Measurements from ENCODE around the gene MALT1.
"Not testable (repeated sequence)": the region's sequence is repeated elsewhere in the genome, so short reads cannot be mapped to it uniquely, and the experiment has no call there.

The MALT1 gene

DNA sequence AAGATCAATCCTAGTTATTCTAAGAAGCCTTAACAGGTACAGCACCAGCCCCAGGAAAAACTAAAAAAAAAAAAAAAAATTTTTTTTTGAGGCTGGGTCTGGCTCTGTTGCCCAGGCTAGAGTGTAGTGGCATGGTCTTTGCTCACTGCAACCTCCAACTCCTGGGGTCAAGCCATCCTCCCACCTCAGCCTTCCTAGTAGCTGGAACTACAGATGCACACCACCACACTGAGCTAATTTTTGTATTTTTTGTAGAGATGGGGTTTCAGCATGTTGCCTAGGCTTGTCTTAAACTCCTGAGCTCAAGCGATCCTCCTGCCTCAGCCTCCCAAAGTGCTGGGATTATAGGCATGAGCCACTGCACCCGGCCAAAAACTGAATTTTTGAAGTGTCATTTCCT lies 32.0 kb upstream of the MALT1 start:
- TF ChIP-seq, protein P1, sequence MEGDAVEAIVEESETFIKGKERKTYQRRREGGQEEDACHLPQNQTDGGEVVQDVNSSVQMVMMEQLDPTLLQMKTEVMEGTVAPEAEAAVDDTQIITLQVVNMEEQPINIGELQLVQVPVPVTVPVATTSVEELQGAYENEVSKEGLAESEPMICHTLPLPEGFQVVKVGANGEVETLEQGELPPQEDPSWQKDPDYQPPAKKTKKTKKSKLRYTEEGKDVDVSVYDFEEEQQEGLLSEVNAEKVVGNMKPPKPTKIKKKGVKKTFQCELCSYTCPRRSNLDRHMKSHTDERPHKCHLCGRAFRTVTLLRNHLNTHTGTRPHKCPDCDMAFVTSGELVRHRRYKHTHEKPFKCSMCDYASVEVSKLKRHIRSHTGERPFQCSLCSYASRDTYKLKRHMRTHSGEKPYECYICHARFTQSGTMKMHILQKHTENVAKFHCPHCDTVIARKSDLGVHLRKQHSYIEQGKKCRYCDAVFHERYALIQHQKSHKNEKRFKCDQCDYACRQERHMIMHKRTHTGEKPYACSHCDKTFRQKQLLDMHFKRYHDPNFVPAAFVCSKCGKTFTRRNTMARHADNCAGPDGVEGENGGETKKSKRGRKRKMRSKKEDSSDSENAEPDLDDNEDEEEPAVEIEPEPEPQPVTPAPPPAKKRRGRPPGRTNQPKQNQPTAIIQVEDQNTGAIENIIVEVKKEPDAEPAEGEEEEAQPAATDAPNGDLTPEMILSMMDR (IDR thresholded peaks at IDR 0.05; ENCODE audit: low read depth, low read length, missing control alignments): no peak
- H3K27me3 ChIP-seq (replicated peaks): no peaks in the 10 kb centered on the region
- H3K27ac ChIP-seq: no peak overlapping the region
- in situ Hi-C loops (cut with HindIII; ENCODE audit: low pct_ligation_motif_present, low sequenced_read_pairs): no loop called here
- DNase-seq: no peak
- H3K36me3 ChIP-seq (replicated peaks): no peaks in the 10 kb centered on the region
- H3K4me3 ChIP-seq (ENCODE audit: low read depth, low read length): no peak overlapping the region

DNA sequence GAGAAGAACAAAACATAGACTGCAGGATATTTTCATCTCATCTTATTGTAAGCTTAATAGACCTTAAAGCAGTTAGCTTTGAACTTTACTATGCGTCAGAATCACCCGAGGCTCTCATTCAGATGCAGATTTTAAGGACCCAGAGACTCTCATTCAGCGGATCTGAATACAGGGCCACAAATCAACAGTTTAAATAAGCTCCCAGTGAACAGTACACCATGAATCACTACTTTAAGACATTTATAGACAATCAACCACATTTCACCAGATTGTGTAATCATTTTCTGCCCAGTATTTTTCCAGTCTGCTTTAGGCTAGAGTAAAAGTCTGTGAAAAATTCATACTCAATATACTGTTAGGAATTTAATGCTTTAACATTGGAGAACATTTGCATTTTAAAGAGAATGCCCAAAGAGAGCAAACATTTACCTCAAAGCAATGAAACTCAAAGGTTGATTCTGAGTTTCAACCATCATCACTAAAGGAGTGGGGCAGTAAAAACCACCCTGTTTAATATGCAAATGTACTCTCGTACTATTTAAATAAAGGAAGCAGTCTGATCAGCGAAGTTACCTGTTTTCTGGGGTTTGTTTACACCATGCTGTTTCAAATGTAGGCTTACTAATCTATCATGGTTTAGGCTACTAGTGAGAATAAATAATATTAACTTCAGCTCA lies 31.4 kb upstream of the MALT1 start:
- Histone ChIP-seq H3K4me3 (ENCODE audit: low read depth, low read length) (no peak overlapping the region), H3K27me3 (replicated peaks) (no peaks in the 10 kb centered on the region), H3K27ac (no peak overlapping the region), H3K36me3 (replicated peaks) (no peaks in the 10 kb centered on the region)
- TF ChIP-seq, protein P1 (IDR thresholded peaks at IDR 0.05; ENCODE audit: low read depth, low read length, missing control alignments): no peak
- in situ Hi-C loops (cut with HindIII; ENCODE audit: low pct_ligation_motif_present, low sequenced_read_pairs): no loop called here
- peak; percentile 11 for DNase-seq

DNA sequence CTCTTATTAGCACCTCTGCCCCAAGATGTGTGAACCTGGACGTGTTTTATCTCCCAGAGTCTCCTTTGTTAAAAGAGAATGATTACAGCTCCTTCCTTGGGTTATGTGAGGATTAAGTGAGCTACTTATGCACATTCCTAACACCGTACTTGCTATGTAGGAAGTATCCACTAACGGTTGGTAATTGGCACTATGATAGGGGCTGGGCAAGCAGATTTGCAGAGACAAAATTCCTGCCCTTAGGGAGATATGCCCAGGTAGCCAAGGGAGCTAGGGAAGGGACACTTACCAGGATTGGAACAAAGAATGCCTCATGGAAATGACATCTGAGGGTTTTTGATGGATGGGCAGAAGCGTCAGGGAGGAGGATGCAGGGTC lies 30.8 kb upstream of the MALT1 start:
- Histone ChIP-seq H3K27me3 (replicated peaks) (no peaks in the 10 kb centered on the region), H3K27ac (no peak overlapping the region), H3K4me3 (ENCODE audit: low read depth, low read length) (no peak overlapping the region), H3K36me3 (replicated peaks) (no peaks in the 10 kb centered on the region)
- DNase-seq: no peak
- in situ Hi-C loops (cut with HindIII; ENCODE audit: low pct_ligation_motif_present, low sequenced_read_pairs): no loop called here
- TF ChIP-seq, protein P1 (IDR thresholded peaks at IDR 0.05; ENCODE audit: low read depth, low read length, missing control alignments): no peak

DNA sequence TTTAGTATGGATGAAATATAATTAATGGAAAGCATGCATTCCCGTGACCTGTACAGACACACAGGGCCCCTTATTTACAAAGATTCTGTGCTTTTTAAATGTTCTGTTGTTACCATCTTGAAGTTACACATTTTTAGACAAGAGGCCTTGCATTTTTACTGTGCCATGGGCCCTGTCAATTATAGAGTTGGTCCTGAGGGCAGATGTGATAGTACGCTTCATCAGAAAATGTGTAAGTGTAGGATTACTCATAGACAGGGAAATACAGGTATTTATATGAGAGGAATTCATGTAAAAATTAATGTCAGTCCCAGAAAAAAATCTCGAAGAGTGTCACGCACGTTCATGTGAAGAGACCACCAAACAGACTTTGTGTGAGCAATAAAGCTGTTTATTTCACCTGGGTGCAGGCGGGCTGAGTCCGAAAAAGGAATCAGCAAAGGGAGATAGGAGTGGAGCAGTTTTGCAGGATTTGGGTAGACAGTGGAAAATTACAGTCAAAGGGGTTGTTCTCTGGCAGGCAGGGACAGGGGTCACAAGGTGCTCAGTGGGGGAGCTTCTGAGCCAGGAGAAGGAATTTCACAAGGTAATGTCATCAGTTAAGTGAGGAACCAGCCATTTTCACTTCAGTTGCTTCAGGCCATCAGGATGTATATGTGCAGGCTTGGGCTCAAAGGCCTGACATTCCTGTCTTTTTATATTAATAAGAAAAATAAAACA lies 30.2 kb upstream of the MALT1 start:
- DNase-seq: no peak
- Histone ChIP-seq H3K27ac (no peak overlapping the region), H3K27me3 (replicated peaks) (no peaks in the 10 kb centered on the region), H3K36me3 (replicated peaks) (no peaks in the 10 kb centered on the region), H3K4me3 (ENCODE audit: low read depth, low read length) (no peak overlapping the region)
- TF ChIP-seq, protein P1 (IDR thresholded peaks at IDR 0.05; ENCODE audit: low read depth, low read length, missing control alignments): no peak
- in situ Hi-C loops (cut with HindIII; ENCODE audit: low pct_ligation_motif_present, low sequenced_read_pairs): no loop called here

DNA sequence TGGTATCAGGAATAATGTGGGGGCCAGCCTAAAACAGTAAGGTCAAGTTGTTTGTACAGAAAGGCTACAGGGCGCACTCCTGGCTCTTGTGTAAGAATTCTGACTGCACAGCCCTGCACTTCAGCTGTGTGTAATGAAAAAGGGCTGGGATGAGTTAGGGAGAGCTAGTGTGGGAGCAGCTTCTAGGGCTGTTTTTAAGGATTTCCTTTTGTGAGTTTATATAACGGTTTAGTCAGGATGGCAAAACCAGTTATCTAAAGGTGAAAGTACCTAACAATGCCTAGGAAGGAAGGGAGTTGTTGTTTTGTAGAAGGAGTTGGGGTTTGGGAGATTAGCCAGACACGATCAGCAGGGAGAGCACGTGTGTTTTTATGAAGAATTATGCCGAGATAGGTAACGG lies 27.7 kb upstream of the MALT1 start:
- H3K27me3 ChIP-seq (replicated peaks); in situ Hi-C loops (cut with HindIII; ENCODE audit: low pct_ligation_motif_present, low sequenced_read_pairs); H3K4me3 ChIP-seq (ENCODE audit: low read depth, low read length); H3K27ac ChIP-seq; H3K36me3 ChIP-seq (replicated peaks); DNase-seq: not testable (repeated sequence)

DNA sequence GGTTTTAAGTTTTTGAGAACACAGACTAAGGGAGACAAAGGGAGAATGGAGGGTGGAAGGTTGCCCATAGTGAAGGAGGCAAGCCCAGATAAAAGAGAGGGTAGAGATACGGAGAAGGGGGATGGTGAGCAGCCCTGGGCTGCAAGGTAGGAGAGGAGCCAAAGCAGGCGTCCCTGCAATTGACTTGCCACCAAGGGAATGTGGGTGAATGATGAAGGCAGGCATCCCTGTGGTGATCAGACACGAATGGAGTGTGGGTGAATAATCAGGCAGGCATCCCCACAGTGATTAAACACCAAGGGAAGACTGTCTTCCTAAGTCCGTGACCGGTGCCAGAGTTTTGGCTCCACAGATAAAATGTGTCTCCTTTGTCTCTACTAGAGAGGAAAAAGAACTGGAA lies 25.9 kb upstream of the MALT1 start:
- TF ChIP-seq, protein P1 (IDR thresholded peaks at IDR 0.05; ENCODE audit: low read depth, low read length, missing control alignments): no peak
- in situ Hi-C loops (cut with HindIII; ENCODE audit: low pct_ligation_motif_present, low sequenced_read_pairs): no loop called here
- H3K36me3 ChIP-seq (replicated peaks): no peaks in the 10 kb centered on the region
- no peaks in the 10 kb centered on the region for H3K27me3 ChIP-seq (replicated peaks)
- DNase-seq: peak; percentile 49
- no peak overlapping the region for H3K4me3 ChIP-seq (ENCODE audit: low read depth, low read length)
- H3K27ac ChIP-seq: no peak overlapping the region

Measured in brain microvascular endothelial cell (primary cell).